Measurements from ENCODE around the gene ADRA2C.

Gene ADRA2C

DNA sequence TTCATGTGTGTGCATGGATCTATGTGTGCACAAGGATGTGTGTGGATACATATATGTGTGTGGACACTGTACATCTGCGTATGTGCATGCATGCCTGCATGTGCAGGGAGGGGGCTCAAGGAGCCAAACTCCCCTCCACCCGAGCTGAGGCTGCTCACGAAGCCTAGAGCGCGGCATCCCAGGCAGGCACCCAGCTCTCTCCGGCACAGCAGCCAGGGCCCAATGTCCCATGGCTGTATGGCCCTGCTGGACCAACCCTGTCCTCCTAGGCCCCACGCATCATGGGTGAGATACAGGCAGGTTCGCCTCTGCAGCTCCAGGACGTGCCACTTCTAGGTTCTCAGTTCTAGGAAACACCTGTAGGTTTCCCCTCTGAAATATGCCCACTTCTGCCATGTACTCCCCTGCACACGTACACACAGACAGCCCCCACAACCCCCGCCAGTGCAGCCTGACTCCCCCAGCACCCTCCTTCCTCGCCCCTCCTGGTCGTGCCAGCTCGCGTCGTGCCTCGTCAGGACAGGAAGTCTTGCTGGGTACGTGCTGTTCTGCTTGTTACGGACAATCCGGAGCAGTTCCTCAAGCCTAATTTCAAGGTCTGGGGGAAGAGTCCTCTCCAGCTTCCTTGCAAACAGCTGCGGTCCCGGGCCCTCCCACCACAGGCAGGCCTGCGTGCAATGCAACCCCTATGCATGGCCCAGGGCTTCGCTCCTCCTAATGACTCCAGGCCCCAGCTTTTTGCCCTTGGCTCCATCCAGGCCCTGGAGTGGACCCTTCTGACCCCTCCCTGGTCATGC, 3.2 kb upstream of the ADRA2C start:
- DNase-seq = no peak

DNA sequence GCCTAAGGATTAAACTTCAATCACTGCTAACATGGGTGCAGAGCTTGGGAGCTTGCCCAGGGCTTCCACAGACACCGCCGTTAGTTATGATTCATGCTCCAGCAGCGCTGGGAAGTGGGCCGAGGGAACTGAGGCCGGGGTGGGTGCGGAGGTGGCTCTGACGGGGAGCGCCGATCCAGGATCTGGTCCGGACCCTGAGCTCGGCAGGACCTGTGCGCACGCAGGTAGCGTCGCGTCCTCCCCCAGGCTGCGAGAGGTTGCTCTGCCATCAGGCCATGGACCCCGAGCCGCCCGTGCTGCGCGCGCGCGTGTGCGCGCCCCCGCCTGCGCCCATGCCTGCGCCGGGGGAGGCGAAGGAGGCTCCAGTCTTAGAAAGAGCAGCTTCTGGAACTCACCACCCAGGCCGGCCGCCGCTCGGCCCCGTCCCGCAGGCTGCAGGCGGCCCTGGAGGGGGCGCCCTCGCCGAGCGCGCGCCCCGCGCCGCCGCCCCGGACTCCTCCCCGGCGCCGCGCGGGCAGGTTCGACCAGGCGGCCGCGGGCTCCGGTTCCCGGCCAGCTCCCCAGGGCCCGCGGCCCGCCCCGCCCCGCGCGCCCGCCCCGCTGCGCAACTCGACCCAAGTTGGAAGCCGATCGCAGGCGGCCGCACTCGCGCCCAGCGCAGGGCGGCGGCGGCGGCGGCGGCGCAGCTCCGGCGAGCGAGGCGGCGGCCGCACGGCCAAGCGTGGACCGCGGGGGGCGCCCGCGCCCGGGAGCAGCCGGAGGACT, 732 bp upstream of the ADRA2C start:
- no peak for DNase-seq

DNA sequence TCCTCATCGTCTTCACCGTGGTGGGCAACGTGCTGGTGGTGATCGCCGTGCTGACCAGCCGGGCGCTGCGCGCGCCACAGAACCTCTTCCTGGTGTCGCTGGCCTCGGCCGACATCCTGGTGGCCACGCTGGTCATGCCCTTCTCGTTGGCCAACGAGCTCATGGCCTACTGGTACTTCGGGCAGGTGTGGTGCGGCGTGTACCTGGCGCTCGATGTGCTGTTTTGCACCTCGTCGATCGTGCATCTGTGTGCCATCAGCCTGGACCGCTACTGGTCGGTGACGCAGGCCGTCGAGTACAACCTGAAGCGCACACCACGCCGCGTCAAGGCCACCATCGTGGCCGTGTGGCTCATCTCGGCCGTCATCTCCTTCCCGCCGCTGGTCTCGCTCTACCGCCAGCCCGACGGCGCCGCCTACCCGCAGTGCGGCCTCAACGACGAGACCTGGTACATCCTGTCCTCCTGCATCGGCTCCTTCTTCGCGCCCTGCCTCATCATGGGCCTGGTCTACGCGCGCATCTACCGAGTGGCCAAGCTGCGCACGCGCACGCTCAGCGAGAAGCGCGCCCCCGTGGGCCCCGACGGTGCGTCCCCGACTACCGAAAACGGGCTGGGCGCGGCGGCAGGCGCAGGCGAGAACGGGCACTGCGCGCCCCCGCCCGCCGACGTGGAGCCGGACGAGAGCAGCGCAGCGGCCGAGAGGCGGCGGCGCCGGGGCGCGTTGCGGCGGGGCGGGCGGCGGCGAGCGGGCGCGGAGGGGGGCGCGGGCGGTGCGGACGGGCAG, 792 bp downstream of the ADRA2C start:
- DNase-seq = no peak

DNA sequence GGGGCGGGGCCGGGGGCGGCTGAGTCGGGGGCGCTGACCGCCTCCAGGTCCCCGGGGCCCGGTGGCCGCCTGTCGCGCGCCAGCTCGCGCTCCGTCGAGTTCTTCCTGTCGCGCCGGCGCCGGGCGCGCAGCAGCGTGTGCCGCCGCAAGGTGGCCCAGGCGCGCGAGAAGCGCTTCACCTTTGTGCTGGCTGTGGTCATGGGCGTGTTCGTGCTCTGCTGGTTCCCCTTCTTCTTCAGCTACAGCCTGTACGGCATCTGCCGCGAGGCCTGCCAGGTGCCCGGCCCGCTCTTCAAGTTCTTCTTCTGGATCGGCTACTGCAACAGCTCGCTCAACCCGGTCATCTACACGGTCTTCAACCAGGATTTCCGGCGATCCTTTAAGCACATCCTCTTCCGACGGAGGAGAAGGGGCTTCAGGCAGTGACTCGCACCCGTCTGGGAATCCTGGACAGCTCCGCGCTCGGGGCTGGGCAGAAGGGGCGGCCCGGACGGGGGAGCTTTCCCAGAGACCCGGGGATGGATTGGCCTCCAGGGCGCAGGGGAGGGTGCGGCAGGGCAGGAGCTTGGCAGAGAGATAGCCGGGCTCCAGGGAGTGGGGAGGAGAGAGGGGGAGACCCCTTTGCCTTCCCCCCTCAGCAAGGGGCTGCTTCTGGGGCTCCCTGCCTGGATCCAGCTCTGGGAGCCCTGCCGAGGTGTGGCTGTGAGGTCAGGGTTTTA, 1.5 kb downstream of the ADRA2C start:
- DNase-seq = no peak

DNA sequence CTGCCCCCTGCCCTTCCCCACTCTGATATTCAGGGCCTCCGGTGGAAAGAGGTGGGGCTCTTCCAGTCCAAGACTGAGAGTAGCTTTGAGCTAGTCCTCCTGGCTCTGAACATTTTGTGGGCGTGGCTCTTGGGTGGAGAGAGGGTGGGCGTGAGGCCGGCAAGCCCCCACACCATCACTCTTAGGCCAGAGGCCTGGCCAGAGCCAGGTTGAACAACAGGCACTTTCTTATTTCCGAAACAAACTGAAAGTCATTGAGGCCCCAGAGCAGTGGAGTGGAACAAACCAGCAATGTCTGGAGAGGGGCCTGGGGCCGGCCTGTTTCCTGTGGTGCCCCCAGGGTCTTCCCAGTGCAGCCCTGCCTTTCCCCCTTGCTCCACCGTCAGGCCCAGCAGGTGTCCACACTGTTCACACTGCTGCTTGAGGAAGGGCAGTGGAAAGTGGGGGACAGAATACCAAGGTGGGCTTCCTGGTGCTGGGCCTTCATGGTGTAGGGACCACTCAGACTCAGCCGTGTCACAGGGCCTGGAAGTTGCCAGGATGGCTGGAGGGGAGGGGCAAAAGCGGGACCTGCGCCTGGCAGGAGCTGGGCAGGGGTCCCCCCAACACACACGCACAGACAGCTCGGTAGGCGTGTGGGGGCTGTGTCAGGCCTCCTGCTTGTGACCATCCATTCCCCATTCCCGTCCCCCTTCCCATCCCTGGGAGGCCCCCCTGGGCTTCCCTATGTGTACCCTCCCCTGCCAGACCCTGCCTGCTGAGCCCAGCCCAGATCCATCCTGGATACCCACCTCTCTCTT, 2.9 kb downstream of the ADRA2C start:
- DNase-seq = no peak

DNA sequence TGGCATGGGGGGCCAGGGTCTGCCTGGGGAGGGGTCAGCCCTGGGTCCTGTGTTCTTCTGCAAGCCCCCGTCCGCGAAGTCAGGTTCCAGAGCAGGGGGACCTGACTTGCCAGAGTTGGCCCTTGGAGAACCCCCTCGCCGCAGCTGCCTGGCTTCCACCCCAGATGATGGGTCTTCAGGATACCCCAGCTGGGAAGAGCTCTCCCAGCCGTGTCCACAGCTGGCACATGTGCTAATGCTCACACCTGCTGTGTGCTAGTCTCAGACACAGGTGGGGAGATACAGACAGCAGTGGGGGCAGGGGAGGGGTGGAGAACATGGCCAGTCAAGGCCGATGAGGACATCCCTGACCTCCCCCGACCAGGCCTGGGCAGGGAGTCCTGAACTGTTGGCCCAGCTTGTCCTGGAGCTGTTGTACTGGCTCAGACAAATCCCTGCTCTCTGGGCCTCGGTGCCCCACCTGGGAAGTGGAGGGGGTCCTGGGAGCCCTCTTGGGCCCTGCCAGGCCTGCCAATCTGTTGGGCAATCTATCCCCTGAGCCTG, 3.5 kb downstream of the ADRA2C start:
- no peak for DNase-seq

DNA sequence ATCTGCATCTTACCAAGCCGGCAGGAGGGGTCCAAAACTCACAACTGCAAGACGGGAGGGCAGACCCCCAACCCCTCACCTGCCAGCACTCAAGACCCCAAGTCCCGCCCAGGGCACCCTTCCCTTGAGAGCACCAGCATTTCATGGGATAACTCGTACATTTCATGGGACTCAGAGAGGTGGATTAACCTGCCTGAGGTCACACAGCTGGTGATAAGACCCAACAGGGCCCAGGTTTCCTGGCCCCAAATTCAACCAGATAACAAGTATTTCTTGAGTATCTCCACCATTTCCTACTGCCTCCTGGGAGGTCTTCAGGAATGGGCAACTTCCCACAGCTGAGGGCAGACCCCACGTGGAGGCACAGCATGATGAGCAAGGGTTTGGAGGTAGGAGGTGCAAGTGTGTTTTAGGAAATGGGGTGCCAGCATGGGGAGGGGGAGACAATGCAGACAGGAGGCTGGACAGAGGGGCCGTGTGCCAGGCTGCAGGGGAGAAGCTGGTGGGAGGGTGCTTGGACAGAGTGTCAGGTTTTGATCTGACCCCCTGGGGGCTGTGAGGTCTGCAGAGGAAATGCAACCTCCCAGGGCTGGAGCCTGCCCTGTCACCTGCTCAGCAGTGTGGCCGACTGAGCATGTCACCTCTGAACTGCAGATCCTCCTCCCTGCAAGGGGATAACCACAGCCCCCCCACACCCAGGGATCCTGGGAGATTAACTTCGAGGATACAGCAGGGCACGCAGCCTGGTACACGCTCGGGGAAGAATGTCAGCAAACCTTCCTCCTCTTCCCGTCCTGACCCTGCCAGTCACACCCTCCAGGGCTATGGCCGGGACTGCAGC, 4.4 kb downstream of the ADRA2C start:
- no peak for DNase-seq

DNA sequence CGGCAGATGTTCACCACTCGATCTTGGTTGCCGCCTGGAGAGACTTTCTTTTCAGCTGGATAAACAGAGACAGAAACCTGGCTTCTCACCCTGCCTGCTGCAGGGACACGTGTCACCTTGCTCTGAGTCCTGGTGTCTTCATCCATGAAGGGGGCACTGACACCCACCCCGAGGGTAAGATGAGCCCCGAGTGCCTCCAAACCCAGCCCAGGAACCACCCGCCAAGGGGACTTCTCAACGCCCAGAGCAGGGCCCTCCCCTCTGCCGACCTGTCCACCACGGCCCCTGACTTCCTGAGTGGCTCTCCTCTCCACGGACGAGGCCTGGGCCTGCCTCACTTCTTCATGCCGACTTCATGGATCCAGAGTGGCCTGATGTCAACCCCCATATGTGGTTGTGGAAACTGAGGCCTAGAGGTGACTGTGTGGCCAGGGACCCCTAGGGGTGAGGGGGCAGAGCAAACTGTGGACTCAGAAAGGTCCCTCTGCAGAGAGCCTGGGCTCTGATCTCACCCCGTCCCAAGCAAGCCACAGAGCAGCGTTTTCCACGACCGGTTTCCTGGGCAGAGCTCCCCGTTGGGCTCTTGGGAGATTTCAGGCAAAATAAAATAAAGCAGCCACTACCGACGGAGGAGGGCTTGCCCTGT, 5.1 kb downstream of the ADRA2C start:
- no peak for DNase-seq

DNA sequence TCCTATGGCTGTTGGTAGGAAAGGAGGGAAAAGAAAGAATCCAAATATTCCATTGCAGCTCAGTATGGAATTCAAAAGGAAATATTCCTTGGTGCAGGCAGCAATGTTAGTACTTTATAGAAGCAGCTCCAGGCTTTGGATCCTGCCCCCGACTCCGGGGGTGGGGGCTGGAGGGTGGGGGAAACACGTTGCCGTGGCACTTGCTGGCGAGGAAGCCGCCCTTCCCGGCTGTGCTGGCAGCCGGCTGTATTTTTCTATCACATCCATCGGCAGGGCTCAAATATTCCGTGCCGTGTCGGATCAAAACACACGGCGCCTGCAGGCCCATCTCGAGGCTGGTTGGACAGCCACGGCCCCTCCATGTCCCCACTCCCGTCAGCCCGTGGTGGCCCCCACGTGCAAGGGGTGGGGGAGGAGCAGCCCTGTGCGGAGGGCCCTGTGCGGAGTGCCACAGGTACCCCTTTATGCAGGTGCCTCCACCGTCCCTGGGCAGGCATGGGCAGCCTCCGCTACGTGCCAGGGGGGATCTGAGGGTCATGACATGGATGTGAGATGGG, 5.8 kb downstream of the ADRA2C start:
- no peak for DNase-seq

DNA sequence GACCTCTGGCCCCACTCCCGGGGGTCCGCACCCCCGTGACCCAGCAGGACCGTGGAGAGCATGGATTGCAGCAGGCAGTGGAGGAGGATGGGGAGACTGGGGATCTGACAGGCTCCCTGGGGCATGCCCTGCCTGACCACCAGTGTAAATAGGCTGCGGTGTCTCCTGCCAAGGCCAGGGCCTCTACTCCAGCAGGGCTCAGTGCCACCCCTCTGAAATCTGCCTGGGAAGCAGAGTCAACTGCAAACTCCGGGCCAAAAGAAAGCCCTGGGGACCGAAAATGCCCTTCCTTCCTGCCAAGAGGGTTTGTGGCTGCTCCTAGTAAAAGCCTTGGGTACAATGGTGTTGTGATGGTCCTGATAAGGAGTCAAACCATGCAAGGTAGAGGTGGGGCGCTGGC, 6.4 kb downstream of the ADRA2C start:
- no peak for DNase-seq

DNA sequence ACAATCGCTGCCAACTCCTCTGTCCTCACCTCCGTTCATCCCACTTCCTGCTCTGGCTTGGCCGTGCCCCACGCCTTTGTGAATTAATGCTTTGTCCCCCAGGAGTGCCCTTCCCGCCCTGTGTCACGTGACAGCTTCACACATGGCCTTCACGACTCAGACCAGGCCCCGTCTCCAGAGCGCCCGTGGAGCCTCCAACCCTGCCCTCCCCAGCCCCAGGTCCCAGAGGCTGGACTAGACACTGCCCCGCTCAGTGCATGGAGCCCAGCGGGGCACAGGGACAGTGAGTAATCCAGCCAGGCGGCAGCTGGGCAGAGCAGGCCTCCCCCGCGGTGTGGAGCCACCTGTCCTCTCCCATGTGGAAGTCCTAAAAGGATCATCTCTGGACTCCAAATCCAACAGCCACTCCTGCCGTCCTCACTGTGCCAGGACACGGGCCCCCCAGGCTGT, 7.4 kb downstream of the ADRA2C start:
- DNase-seq = no peak

DNA sequence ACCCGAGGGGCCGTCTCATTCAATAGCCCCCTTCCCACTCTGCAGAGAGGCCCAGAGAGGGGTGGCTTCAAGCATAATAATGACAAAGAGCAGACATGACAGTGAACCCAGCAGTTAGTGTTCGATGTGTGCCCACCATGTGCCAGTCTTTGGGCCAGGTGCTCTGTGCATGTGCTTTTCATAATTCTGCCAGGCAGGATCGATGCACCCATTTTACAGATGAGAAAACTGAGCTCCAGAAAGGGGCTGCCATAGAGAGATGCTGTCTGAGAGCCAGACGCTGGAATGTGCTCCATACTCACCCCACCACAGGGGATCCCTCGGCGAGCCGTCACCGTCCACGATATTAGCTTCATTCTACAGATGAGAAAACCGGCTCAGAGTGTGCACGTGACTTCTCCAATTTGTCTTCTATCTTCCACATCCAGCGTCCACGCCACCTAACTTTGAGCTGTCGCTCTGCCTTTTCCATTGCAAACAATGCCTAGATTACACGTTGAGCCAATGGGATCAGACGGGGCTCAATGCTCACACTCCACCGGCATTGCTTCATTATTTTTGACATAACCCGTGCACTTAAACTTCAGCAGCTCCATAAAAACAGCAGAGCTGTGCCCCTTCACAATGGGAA, 8.2 kb downstream of the ADRA2C start:
- DNase-seq = no peak

DNA sequence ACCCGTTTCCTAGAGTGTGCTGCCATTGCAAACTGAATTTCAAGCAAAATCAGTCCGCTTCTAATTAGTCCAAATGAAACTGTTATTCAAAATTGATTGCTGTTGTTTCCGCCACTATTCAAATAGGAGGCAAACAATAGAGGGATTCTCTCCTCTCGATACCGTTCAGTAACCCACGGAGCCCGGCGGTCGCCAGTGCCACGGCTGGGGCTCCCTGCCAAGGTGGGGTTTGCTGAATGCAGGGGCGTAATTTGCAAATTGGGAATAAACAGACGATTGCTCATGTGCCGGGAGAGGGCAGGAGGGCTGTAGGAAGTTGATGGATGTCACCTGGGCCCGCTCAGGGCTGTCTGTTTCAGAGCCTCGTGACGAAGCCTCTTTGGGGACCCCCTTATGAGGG, 8.8 kb downstream of the ADRA2C start:
- no peak for DNase-seq

DNA sequence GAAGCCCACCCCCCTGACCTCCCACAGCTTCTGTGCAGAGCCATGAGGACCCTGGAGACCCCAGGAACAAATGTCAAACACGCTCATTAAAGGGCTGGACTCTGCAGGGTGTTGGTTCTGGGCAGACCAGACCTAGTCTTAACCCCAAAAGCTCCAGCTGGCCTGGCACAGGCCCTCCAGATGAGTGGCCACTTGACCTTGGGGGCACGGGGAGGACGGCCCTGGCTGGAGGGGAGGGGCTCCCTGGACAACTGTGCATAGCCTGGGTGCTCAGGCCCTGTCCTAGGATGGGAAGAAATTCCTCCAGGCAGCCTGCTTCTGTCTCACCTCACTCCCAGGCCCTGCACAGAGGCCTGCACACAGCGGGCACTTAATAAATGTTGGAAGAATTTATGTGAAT, 9.4 kb downstream of the ADRA2C start:
- DNase-seq = no peak

DNA sequence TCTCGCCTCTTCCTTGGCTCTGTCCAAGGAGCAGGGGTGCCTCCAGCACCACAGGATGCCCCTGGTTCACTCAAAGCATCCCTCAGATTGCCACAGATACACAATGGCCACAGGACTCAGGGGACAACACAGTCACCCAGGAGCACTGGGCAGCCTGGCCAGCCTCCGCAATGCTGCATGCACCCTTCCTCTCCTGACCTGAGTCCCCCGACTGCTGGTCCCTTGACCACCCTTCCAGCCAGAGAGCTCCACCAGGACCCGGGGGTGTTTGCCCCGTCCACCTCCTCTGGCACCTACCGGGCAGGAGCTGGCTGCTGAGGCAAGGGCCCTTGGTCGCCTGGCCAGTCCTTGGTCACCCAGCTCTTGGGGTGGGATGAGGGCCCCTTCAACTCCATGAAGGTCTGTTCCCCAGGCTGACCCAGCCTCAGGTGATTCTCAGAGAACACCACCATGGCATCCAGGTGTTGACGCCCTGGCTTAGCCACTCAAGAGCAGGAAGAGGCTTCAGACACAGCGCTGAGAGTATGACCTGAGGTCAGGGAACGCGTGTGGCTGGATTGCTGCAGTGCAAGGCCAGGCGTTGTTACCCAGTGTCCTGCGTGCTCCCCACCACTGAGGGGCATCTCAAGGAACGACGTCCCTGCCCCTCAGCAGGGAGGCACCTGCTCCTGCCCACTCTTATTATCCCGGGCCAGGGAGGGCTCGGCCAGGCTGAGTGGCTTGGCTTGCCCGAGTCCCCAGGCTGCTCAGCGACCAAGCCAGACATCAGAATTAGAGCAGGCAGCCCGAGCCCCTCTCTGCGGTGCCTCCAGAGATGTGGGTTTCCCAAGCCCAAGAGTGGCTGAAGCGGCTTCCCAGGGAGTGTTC, 10.2 kb downstream of the ADRA2C start:
- DNase-seq = no peak

DNA sequence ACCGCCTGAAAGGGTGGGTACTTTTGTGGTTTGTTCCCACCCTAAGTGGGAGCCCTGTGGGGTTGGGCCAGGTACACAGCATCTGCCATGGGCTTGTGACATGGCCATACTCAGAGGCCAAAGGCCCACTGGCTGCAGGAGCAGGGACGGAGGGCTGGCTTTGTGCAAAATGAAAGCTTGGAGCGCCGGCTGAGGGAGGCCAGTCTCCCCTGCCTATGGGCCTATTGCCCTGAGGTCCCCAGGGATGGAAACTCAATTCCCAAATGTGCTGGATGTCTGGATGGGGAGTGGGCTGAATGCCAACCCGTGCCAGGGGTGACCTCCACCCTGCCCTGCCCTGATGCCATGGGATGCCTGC, 10.8 kb downstream of the ADRA2C start:
- DNase-seq = no peak

DNA sequence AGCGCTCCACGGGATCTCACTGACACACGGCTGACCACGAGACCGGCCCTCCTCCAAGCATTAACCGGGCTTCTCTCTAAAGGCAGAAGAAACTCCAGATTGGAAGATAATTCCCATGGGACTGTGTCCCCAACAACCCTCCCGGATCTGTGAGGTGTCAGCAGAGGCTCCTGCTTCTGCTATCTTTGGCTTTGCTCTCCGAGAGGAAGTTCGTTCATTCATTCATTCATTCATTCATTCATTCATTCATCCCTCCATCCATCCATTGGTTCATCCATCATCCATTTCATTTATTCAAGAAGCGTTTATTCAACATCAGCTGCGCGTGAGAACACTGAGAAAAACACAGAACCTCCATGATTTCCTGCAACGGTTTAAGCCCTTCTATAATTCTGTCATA, 11.5 kb downstream of the ADRA2C start:
- no peak for DNase-seq

DNA sequence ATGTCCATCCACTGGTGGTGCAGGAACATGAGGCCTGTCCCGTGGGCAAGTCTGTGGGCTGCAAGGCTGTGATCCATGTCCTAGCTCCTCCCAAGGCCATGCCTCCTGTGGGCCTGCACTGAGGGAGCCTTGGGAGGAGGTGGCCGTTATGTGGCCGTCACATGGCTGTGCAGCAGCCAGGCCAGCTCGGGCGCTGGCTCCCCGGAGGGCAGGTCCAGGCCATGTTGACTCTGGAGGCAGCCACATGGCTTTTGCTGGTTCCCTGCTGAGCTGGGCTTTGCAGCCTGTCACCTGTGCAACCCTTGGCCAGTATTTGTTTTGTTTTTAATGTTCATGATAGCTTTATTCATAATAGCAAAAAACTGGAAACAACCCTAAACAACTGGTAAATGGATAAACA, 13.3 kb downstream of the ADRA2C start:
- DNase-seq = no peak
